ENCODE results near the gene BCLAF1. TPM values are rescaled to one million over a fixed set of nuclear protein-coding genes. Genes with fewer than 3 reads are reported as not detected.

The BCLAF1 gene, protein sequence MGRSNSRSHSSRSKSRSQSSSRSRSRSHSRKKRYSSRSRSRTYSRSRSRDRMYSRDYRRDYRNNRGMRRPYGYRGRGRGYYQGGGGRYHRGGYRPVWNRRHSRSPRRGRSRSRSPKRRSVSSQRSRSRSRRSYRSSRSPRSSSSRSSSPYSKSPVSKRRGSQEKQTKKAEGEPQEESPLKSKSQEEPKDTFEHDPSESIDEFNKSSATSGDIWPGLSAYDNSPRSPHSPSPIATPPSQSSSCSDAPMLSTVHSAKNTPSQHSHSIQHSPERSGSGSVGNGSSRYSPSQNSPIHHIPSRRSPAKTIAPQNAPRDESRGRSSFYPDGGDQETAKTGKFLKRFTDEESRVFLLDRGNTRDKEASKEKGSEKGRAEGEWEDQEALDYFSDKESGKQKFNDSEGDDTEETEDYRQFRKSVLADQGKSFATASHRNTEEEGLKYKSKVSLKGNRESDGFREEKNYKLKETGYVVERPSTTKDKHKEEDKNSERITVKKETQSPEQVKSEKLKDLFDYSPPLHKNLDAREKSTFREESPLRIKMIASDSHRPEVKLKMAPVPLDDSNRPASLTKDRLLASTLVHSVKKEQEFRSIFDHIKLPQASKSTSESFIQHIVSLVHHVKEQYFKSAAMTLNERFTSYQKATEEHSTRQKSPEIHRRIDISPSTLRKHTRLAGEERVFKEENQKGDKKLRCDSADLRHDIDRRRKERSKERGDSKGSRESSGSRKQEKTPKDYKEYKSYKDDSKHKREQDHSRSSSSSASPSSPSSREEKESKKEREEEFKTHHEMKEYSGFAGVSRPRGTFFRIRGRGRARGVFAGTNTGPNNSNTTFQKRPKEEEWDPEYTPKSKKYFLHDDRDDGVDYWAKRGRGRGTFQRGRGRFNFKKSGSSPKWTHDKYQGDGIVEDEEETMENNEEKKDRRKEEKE
- 100 to 1,000 TPM; 114 TPM for total RNA-seq

DNA sequence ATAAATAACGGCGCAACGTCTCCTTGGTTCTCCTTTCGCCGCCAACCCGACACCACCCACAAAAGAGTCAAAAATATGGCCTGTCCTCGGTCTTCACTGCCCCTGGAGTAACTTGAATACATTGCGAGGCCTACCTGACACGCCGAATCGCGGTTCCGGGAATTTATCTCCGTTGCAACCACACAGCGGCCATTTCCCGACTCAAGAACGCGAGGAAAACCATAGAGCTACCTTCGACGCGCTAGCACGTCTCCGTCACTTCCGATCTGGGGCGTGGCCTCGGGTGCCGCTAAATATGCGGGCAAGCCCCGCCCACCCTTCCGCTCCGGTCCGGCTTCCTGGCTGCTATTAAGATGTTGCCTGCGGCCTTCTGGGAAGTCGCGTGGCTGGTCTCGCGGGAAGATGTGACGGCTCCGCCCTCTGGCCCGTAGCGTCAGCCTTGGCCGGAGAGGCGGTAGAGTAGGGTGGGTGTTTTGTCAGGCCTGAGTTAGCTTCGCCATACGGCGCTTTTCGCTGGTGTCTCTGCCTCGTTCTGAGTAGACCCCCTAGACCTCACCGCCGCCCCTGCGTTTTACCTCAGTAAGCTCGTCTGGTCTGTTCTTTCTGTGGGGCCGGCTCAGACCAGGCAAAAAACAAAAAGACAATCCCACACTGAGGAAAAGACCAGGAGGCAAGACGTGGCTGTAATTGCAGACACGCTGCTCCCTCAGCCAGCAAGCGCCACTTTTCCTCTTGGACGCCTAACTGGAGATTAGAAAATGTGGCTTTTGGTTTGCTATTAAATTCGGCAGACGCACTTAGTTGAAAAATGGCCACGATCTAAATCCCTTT lies at the start of gene BCLAF1:
TSS of gene BCLAF1 (minus strand) at position 268 of the 831 bp plus-strand sequence. CDS start 9,980 bp downstream, outside the sequence.

DNA sequence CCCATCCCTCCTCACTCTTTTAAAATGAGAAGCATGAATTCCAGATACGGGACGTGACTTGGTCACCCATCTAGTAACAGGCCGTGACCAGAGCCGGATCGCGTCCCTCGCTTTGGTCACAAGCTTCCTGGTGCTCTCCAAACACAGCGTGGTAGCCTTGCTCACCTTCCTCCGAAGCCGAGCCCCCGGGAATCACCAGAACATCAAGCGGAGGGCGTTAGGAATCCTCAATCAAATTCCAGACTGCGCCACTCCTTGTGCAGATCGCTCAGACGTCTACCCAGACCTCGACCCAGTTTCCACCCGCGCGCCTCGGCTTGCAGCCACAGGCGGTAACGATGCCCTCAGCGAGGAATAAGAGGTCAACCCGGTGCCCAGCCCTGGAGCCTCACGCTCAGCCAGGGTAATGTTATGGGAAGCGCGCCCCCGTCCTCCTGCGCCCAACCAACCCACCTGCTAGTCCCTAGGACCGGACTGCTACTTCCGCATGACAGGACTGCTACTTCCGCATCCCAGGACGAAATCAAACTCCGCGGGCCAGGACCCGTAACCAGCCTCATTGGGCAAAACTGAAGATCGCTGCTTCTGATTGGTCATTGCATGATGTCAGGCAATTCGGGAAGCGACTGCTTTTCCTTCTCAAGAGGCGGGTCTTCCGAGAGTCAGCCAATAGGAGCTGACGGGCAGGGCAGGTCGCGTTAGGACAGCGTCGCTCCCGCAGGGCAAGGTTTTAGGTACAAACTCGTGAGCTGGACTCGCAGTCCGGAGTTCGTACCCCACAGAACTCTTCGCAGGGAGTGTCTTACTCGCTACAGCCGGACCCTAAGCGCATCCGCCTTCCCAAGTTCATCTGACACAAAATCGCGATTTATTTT lies 39.6 kb downstream of the BCLAF1 start, which contains the start of gene MTFR2:
TSS of gene MTFR2 (minus strand) at position 501 of the 875 bp plus-strand sequence. CDS start 1,212 bp downstream, outside the sequence.

Small RNA genes lying within 50 kb of the gene (small RNA-seq; reads per million reads assigned to genes)
- 0.04 to 0.06 reads per million in 2 donors for gene AL023284.1

Other genes with a start within 250 kb of the BCLAF1 start
- gene MTFR2, start 39.5 kb downstream of the BCLAF1 start, total RNA-seq: 10 to 100 TPM in 1 of 2 donors, 1 to 10 TPM in 1; 5.2 to 11.7 TPM

Measured in melanocyte of skin (primary cell).